ENCODE results near the gene DNAJB14.

The DNAJB14 gene

GRCh38 chr4:99945718-99946355 is 581 bp downstream of the DNAJB14 start:
- in situ Hi-C loops (cut with HindIII; ENCODE audit: low sequenced_read_pairs) = no loop called here

DNA sequence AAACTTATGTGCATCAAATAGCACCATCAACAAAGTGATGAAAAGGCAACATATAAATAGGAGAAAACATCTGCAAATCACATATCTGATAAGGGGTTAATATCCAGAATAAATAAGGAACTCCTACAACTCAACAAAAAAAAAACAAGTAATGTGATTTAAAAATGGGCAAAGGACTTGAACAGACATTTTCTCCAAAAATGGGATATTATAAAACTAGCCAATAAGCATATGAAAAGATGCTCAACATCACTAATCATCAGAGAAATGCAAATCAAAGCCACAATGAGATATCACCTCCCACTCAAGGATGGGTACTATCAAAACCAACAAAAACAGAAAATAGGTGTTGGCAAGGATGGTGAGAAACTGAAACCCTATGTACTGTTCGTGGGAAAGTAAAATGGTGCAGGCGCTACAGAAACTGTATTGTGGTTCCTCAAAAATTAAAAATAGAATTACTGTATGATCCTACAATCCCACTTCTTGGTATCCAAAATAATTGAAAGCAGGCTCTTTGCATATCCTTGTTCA is 2.4 kb downstream of the DNAJB14 start:
- in situ Hi-C loops (cut with HindIII; ENCODE audit: low sequenced_read_pairs) = no loop called here

DNA sequence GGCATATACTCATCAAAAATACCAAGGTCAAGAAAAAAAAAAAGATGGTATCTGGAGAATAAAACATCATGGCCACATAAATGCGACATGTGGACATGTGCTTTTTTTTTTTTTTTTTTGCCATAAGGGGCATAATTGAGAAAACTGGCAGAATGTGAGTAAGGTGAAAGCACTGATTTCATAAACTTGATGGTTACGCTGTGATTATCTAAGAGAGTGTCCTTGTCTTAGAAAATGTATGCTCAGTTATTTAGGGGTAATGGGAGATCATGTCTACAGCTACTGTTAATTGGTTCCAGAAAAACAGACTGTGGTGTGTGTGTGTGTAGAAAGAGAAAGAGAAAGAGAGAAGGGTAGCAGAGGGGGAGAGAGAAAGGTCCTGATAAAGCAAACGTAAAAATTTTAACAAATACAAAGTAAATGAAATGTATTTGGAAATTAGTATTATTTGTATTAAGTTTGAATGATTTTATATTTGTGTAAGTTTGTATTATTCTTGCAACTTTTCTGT is 8.1 kb downstream of the DNAJB14 start:
- in situ Hi-C loops (cut with HindIII; ENCODE audit: low sequenced_read_pairs) = no loop called here

- in situ Hi-C loops (cut with HindIII; ENCODE audit: low sequenced_read_pairs) = no loop called here
These were observed 11.5 kb downstream of the DNAJB14 start for GRCh38 chr4:99934891-99935290.

DNA sequence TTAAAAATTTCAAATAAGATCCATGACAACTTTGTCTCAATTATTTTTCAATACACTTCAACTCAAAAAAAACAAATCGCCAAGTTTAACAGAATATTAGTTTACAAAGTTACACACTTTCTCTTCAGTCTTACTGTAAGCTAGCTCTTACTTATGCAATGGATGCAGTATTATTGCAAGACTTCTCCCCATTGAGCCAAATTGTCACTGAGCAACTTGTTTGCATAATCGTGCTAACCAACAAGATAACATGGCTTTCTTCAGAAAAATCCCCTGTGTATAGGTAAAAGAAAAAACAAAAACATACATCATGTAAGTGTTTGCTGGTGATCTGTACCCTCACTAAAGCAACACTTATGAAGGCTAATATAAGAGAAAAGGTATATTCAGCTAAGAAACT is 18.9 kb downstream of the DNAJB14 start:
- in situ Hi-C loops (cut with HindIII; ENCODE audit: low sequenced_read_pairs) = no loop called here

GRCh38 chr4:99921174-99921573 is 25.2 kb downstream of the DNAJB14 start:
- in situ Hi-C loops (cut with HindIII; ENCODE audit: low sequenced_read_pairs) = no loop called here

DNA sequence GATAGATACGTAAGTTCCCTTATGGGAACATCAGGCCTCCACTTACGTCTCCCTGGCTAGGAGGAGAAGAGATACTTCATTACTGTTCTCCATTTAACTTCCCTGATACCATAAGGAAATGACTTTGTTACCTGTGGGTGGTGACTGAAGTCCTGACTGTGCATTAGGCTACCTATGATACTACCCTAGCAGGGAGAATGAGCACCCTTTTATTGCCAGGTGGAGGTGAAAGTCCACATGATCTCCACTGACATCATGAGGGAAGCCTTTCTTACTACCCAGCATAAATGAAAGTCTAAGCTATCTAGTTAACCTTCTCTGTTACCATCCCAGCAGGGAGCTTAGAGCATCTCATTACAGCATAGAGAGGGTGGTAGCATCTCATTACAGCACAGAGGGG is 27.8 kb downstream of the DNAJB14 start:
- in situ Hi-C loops (cut with HindIII; ENCODE audit: low sequenced_read_pairs) = no loop called here

DNA sequence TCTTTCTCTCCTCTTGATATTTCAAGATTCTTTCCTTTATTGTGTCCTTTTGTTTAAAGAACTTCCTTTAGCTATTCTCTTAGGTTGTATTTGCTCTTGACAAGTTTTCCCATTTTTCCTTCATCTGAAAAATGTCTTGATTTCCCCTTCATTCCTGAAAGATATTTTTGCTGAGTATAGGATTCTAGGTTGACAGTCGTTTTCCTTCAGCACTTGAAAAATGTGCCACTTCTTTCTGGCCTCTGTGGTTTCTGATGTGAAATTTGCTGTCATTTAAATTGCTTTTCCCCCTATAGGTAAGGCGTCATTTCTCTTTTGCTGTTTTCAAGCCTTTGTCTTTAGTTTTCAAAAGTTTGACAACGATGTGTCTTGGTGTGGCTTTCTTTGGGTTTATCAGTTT is 28.8 kb downstream of the DNAJB14 start:
- in situ Hi-C loops (cut with HindIII; ENCODE audit: low sequenced_read_pairs) = no loop called here

DNA sequence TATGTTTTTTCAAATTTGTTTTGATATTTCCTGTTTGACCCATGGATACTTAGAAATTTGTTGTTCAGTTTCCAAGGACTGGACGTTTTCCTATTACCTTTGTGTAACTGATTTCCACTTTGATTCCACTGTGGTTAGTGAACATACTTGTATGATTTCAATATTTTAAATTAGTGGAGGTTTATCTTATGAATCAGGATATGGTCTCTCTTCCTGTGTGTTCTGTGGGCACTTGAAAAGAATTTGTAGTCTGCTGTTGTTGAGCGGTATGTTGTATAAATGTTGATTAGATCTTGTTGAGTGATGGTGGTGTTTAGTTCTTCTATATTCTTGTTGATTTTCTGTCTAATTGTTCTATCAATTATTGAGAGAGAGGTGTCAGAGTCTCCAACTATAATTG is 31.0 kb downstream of the DNAJB14 start:
- in situ Hi-C loops (cut with HindIII; ENCODE audit: low sequenced_read_pairs) = no loop called here

- in situ Hi-C loops (cut with HindIII; ENCODE audit: low sequenced_read_pairs) = no loop called here
These were observed 51.4 kb downstream of the DNAJB14 start for GRCh38 chr4:99894998-99895397.

GRCh38 chr4:99894161-99894997 is 52.0 kb downstream of the DNAJB14 start, which contains the start of gene LAMTOR3:
LAMTOR3 (minus strand) TSS chr4:99894427; CDS start chr4:99893963, 464 bp downstream.
- in situ Hi-C loops (cut with HindIII; ENCODE audit: low sequenced_read_pairs) = no loop called here

- in situ Hi-C loops (cut with HindIII; ENCODE audit: low sequenced_read_pairs) = no loop called here
These were observed 52.6 kb downstream of the DNAJB14 start for GRCh38 chr4:99893839-99894160.

DNA sequence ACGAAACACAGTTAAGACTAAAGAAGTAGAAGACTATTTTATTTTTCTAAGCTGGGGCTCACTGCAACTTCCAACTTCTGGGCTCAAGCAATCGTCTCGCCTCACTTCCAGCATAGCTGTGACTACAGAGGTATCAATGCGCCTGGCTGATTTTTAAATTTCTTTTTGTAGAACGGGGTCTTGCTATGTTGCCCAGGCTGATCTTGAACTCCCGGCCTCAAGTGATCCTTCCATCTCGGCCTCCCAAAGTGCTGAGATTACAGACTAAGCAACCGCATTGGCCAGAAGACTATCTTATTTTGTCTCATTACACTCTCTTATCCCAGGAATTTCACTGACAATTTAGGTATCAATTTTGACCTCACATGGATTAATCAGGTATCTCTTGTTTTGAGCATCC is 53.4 kb downstream of the DNAJB14 start:
- in situ Hi-C loops (cut with HindIII; ENCODE audit: low sequenced_read_pairs) = no loop called here

- in situ Hi-C loops (cut with HindIII; ENCODE audit: low sequenced_read_pairs) = no loop called here
These were observed 55.1 kb downstream of the DNAJB14 start for GRCh38 chr4:99891351-99891750.

GRCh38 chr4:99887837-99888236 is 58.6 kb downstream of the DNAJB14 start:
- in situ Hi-C loops (cut with HindIII; ENCODE audit: low sequenced_read_pairs) = no loop called here

GRCh38 chr4:99886146-99886545 is 60.3 kb downstream of the DNAJB14 start:
- in situ Hi-C loops (cut with HindIII; ENCODE audit: low sequenced_read_pairs) = no loop called here

DNA sequence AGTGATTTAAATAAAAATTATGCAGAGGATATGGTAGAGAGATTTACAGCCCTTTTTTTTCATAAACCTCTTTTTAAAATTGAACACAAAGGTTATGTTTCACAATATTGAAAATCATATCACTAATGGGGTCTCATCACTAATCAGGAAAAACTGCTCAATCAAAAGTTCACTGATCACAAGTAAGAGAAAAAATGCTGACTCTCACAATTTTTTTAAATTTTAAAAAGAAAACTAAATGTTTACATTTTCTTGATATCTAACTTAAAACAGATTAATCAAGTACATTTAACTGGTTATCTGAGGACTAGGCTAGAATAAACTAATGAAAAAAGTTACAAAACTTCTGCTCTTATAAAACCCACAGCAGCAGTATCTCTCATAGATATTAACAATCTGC is 60.7 kb downstream of the DNAJB14 start:
- in situ Hi-C loops (cut with HindIII; ENCODE audit: low sequenced_read_pairs) = no loop called here

GRCh38 chr4:99885063-99885664 is 61.3 kb downstream of the DNAJB14 start:
- in situ Hi-C loops (cut with HindIII; ENCODE audit: low sequenced_read_pairs) = no loop called here

- in situ Hi-C loops (cut with HindIII; ENCODE audit: low sequenced_read_pairs) = no loop called here
These were observed 67.0 kb downstream of the DNAJB14 start for GRCh38 chr4:99879458-99879857.

DNA sequence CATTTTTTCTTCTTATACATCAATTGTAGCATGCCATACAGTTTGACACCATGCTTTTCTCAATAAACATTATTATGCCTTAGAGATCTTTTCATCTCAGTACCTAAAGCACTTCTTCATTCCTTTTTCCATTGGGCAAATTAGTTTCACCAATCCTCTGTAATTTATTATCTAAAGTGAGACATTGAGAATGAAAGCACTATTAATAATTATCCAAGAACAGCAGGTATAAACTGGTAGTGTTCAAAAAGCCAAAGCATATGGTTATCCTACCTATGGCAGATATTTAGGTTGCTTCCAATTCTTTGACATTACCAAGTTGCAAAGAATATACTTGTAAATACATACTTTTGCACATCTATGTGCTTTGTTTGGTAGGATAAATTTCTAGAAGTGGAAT is 67.8 kb downstream of the DNAJB14 start:
- in situ Hi-C loops (cut with HindIII; ENCODE audit: low sequenced_read_pairs) = no loop called here

DNA sequence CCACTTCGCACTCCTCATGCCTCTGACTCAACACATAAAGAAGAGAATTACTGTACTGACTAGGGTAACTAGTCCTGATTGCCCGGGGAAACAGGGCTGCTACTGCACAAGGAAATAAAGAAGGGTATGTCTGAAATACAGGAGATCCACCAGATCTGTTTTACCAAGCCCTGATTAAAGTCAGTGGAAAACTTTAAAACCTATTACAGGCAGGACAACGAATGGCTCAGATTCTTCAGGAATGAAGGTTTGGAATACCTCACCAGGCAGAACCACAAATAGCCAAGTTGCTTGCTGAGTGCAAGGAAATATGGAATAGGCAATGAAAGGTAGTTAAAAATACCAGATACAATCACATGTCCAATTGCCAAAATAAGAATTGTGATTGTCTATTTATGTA is 69.5 kb downstream of the DNAJB14 start:
- in situ Hi-C loops (cut with HindIII; ENCODE audit: low sequenced_read_pairs) = no loop called here

DNA sequence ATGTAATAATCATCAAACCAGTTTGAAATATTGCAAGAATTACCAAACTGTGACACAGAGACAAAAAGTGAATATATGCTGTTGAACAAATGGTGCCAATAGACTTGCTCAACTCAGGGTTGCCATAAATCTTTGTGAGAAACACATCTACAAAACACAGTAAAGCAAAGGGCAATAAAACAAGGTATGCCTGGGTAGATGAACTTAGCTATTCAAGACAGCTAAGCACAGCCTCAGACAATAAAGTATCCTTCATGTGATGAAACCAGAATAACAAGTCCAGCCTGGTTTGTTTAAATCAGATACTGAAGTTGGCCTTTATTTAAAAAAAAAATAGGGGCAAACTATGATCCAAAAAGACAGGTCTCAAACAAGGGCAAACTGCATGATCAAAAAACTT is 71.3 kb downstream of the DNAJB14 start:
- in situ Hi-C loops (cut with HindIII; ENCODE audit: low sequenced_read_pairs) = no loop called here

Measured in DLD1 (cell line).